Skin of body (tissue), 2 donors: ENCODE results near the gene PRR18. TPM values are rescaled to one million over a fixed set of nuclear protein-coding genes. Genes with fewer than 3 reads are reported as not detected.

Experiments
- DNase-seq: peaks from one replicate; lab custom pipeline; 2025; lab: John Stamatoyannopoulos, UW
- total RNA-seq: library from RNA; depleted of rRNA; stranded (reverse); fragments of >200 nt; gene quantifications from one replicate; pipeline ENCODE4 v1.2.3, GENCODE V29; 2014

The PRR18 gene
- total RNA-seq, 1 donor from 2014 or later: 0.20 TPM

DNA sequence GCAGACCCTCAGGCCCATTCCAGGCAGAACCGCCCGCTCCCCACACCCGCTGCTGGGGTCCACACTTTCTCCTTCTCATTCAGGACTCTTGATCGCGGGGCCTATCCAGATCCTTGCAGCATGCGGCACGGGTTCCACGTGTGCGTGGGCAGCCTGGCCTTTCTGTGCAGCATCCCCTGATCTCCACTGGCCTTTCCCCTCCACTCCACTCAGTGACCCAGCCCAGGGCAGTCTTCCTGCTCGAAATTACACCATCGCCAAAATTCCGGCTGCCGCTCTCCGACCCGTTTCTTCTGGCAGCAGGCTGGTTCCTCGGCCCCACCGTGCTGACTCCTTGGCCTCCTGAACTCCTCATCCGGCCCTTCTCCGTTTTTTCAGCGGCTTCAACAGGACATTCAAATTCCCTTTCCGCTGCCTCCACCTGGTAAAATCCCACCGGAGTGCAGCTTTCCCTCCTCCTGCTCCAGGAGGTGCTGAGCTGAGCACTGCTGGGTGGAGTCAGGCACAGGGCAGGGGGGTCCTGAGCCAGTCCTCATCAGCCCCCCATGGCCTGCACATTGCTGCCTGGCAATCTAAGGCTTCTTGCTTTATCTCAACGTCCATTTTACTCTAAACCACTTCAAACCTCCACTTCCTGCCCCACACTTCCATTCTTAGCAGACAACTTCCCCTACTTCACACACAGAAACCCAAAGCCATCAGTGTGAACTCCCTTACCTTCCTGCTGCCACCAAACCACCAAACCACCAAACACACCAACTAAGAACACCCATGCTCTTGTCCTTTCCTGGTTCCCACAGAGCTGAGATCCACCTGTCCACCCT is 25.2 kb upstream of the PRR18 start:
- no peak for DNase-seq

GRCh38 chr6:166331503-166332415 is 23.6 kb upstream of the PRR18 start:
- DNase-seq: no peak

DNA sequence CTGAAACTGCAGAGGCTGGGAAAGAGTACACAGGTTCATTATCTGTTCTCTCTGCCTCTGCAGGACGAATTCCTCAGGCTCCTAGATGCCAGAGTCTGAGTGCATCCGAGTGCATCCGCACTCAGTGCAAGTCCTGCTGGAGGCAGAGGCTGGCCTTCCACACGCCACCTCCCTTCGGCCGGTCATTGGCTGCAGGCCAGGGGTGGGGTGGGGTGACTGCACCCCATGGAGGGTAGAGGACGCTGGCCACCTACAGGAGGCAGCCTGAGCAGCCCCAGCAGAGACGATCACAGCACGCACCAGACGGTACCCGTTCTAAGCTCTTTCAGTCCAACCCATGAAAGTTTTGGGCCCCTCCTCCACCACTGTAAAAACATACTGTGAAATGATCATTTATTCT is 22.4 kb upstream of the PRR18 start:
- no peak for DNase-seq

- DNase-seq: no peak
These were observed 17.3 kb upstream of the PRR18 start for GRCh38 chr6:166325383-166326042.

- DNase-seq: no peak
These were observed 15.2 kb upstream of the PRR18 start for GRCh38 chr6:166323395-166323794.

- DNase-seq: no peak
These were observed 10.7 kb upstream of the PRR18 start for GRCh38 chr6:166318649-166319600.

DNA sequence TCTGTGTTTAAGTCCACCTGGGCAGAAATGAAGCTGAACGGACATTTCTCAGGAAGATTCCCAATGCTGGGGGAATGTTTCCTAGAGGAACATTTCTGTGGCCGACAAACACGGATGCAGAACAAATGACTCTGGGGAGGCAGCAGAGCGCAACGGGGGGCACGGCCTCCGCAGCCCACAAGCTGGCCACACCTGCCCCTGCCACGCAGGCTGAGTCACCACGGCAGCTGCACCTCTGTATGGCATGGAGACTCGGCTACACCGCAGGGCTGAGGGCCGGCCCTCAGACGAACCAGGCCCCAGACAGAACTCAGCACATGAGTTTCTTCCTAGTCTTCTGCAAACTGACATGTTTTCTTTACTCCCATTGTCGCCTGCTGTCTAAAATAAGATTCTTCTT is 10.0 kb upstream of the PRR18 start:
- no peak for DNase-seq

DNA sequence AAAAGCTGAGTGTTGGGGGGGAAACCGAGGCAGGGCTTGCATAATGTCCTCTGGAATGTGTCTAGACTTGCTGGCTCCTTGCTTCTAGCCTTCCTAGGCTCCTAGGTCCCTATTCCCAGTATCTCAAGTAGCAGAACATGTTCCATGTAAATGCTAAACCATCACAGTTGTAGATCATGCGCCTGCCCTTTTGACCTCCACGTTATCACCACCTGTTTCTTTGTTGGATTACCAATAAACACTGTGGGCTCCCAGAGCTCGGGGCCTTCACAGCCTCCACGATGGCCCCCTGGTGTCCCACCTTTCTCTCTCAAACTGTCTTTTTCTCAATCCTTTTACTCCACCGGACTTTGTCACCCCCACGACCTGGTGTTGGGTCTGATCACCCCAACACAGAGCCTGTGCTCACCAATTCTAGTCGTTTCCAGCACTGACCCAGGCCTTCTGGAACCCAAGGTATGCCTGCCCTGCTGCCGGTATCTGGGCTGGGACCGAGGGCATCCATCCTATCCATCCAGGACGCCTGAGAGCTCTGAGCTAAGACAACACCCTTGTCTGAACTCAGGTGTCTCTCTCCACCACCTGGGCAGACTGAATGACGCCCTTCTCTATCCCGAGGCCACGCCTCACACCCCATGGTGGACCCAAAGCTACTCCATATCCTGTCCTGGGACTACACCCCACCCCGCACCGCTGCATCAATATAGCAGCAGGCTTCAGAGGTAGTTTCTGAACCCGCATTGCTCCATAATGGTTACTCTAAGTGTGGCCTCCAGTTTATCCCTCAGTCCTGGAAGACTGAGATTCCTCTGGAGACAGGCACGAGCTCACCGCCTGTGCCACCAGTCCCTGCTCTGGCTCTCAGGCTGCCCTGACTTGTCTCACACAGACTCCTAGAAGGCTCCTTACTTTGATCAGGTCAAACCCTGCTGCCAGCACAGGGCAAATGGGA is 9.3 kb upstream of the PRR18 start:
- DNase-seq: no peak

DNA sequence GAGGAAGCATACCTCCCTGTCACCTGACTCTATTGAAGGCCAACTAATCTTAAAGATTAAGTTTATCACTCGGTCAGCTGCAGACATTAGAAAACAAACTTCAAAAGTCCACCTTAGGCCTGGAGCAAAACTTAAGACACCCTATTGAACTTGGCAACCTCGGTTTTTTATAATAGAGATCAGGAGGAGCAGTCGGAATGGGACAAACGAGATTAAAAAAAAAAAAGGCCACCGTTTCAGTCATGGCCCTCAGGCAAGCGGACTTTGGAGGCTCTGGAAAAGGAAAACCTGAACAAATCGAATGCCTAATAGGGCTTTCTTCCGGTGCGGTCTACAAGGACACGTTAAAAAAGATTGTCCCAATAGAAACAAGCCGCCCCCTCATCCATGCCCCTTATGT is 7.2 kb upstream of the PRR18 start:
- DNase-seq: no peak

GRCh38 chr6:166314454-166314853 is 6.3 kb upstream of the PRR18 start:
- no peak for DNase-seq

- no peak for DNase-seq
These were observed 5.3 kb upstream of the PRR18 start for GRCh38 chr6:166313255-166314070.

DNA sequence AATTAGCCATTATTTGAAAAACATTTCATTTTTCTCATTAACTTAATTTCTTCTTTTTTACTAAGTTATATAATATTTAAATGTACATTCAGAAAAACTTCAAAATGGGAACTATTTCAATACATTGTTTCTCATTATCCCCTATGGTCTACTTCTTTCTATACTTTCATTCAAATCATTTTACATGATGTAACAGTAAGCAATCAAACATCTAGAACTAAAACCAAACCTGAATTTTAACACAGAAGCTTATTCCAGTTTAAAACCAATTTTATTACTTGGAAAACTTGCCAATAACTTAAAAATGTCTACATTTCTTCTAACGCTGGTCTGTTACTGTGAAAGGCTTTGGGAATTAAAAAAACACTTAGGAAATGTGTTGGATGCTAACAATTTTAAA is 4.6 kb upstream of the PRR18 start:
- no peak for DNase-seq

DNA sequence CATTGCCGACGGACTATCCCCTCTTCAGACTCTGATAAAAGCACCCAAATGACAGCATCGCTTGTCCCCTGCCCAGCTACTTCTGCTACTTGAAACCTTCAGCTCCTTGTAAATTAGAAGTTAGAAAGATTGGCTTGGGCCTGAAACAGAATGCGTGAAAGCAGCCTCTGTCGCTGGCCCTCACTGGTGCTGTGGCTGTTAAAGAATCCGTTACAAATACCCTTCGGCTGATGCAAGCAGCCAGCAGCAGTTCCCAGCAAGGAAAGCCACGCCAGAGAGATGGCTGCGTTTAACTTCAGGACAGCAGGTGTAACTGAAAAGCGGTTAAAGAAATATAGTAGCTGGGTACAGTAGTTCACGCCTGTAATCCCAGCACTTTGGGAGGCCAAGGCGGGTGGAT is 2.4 kb upstream of the PRR18 start:
- DNase-seq: no peak

DNA sequence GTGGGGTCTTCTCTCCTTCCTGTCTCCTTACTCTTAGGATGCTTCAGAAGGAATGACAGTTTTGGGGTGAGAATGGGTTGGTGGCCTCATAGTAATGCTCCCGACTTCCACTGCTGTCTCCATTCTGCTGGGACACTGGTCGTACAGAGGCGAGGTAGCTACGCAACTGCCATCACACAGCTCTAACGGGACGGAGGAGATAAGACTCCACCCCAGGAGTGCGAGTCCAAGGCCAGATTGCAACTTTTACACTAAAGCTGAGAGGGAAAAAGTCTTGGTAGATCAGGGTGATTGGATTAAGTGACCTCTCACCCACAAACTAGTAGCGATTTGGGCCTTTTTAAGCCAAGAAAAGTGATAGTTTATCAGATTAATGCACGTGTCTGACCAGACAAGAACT is 1.8 kb upstream of the PRR18 start:
- DNase-seq: no peak

- DNase-seq: no peak
These were observed 787 bp upstream of the PRR18 start for GRCh38 chr6:166308769-166309589.

DNA sequence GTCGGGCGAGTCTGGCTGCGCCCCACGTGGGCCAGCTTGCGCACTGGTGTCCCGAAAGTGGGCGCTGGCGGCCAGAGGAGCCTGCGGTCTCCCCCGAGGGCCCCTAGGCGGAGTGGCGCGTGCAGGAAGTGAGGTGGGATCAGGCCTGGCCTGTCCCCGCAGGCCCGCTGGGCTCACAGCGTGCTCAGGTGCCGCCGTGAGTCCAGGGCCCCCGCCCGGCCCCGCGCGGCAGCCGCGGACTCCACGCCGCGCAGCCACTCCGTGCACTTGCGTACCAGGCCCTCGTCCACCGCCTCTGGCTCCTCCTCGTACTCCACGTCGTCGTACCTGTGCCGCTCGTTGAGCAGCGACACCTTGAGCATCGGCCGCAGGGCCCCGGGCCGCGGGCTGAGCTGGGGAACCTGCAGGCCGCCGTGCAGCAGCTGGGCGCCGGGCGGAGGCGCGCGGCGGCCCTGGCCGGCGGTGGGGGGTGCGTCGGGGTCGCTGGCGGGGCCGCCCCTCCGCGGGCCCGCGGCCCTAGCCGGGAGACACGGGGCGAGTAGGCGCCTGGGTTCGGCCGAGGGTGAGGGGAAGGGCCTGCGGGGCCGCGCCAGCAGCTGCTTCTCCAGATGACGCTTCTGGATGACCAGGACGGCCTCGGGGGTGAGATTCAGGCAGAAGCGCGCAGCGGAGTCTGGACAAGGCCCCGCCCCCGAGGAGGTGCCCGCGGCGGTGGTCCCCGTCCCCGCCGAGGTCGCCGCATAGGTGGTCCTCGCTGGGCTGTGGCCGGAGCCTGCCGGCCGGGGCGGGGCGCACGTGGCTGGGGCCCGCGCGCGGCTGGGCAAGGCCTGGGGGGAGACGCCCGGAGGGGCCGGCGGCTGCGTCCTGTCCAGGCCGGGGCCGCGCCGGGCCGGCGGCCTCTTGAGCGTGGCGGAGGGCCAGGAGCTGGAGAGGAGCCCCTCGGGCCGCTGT is 835 bp downstream of the PRR18 start:
- no peak for DNase-seq
